Stomach (tissue), 9 donors: ENCODE measurements around the gene KMT5B. TPM values are rescaled to one million over a fixed set of nuclear protein-coding genes. Genes with fewer than 3 reads are reported as not detected.

Source experiments
- DNase-seq, 2 donors: peaks; one replicate each; pipeline versions ENCODE4 v3.0.0 to v3.0.0-alpha.2; 2013 to 2019
- H3K27ac ChIP-seq, 5 donors: fragments of 200-600 bp in 4 of 5; sonication (generic) in 4 of 5; one replicate each; pipeline ENCODE4 v1.5.1; 2013 to 2019; ENCODE audit warnings: mild to moderate bottlenecking in 1 of 5, moderate library complexity in 1 of 5
- H3K27me3 ChIP-seq, 3 donors: fragments of 200-600 bp; sonication (generic); one replicate each; pipeline ENCODE4 v1.5.1; 2017 to 2019; ENCODE audit warnings: mixed run types in 1 of 3
- H3K36me3 ChIP-seq, 4 donors: fragments of 200-600 bp; sonication (generic); 1 replicate in 3 of 4; 2 replicates in 1 of 4; pipeline ENCODE4 v1.5.1; 2016 to 2019
- H3K4me1 ChIP-seq, 4 donors: fragments of 200-600 bp; sonication (generic); one replicate each; pipeline ENCODE4 v1.5.1; 2016 to 2019
- H3K4me3 ChIP-seq, 4 donors: fragments of 200-600 bp; sonication (generic) in 3 of 4; one replicate each; pipeline ENCODE4 v1.5.1; 2016 to 2019; ENCODE audit warnings: mild to moderate bottlenecking in 1 of 4
- H3K9me3 ChIP-seq, 4 donors: fragments of 200-600 bp; sonication (generic); one replicate each; pipeline ENCODE4 v1.5.1; 2016 to 2019
- CTCF ChIP-seq, 7 experiments: fragments of 450-650 bp in 4 of 7; fragments of 200-600 bp in 3 of 7; sonication (generic) in 3 of 7; IDR thresholded peaks; one replicate each; pipeline ENCODE4 v1.5.1; 2016 to 2019; ENCODE audit warnings: antibody characterized with exemption in 7 of 7, control low read depth in 2 of 7, mild to moderate bottlenecking in 1 of 7
- EP300 ChIP-seq: sonication (generic); formaldehyde crosslinking; IDR thresholded peaks from one replicate; pipeline ENCODE4 v1.6.1; 2017; ENCODE audit warnings: antibody characterized with exemption
- POLR2A ChIP-seq, 4 donors: fragments of 450-650 bp; IDR thresholded peaks; one replicate each; pipeline ENCODE4 v1.6.1; 2016; ENCODE audit warnings: antibody characterized with exemption in 4 of 4, control low read depth in 2 of 4, mild to moderate bottlenecking in 1 of 4, moderate library complexity in 1 of 4
- POLR2AphosphoS5 ChIP-seq, 3 donors: sonication (generic); formaldehyde crosslinking; IDR thresholded peaks; one replicate each; pipeline ENCODE4 v1.6.1; 2016; ENCODE audit warnings: antibody characterized with exemption in 3 of 3
- WGBS, 5 donors: extraction: QIAGEN DNeasy Blood & Tissue Kit in 3 of 5; methylation state at CpG; one replicate each; pipeline versions ENCODE4 v1.1.5 to v1.1.7; 2013 to 2018; 5-methylcytosine and 5-hydroxymethylcytosine counted together
- intact Hi-C: fragments of 100-400 bp; cut with DNase I; formaldehyde crosslinking; loops from one replicate; pipeline ENCODE4 v1.15.1; 2023; ENCODE audit warnings: low total_unique reads
- polyA plus RNA-seq, 3 donors: library from polyadenylated mRNA; stranded (reverse); fragments of 200-250 nt; gene quantifications; one replicate each; pipeline ENCODE4 v1.2.3, GENCODE V29; 2013
- total RNA-seq, 5 donors: library from RNA; depleted of rRNA; stranded (reverse); fragments of >200 nt; gene quantifications; one replicate each; pipeline versions ENCODE4 v1.1.0 to v1.2.3, GENCODE V29; 2014 to 2016
- donor health status: healthy with polysubstance abuse.
- donor health status: Bipolar disorder and iron deficiency.
- donor health status: healthy.

KMT5B gene
- total and polyA plus RNA-seq, 8 donors, result 14.3 to 52.7 (median 25.1) TPM

- H3K27ac ChIP-seq, result peak overlapping the region; percentile 48 to 76 (median 65)
- WGBS, 5 donors, result 73 to 80% (median 75%) methylated on average over 5 to 6 of the region's 6 CpGs
- DNase-seq, result no peak
Observed at GRCh38 chr11:68215524-68216170, 2.6 kb upstream of the KMT5B start.

GRCh38 chr11:68215087-68215445, 2.0 kb upstream of the KMT5B start:
- H3K36me3 ChIP-seq, result no peaks in the 10 kb centered on the region
- WGBS, 5 donors, result 66 to 75% (median 72%) methylated on average over 14 to 15 of the region's 15 CpGs
- peak overlapping the region in 1 of 4 donors; percentile 90 for H3K4me3 ChIP-seq
- TF ChIP-seq EP300, result no peak
- TF ChIP-seq CTCF (IDR thresholded peaks at IDR 0.05), result no peak
- no peak for TF ChIP-seq POLR2AphosphoS5 (IDR thresholded peaks at IDR 0.05)
- H3K4me1 ChIP-seq, result peaks cover 39 to 47% (median 44%) of the 10 kb centered on the region in 4 donors
- peak in 1 of 2 donors; percentile 26 for DNase-seq
- intact Hi-C loops, result no loop called here
- no peaks in the 10 kb centered on the region for H3K27me3 ChIP-seq
- peak overlapping the region in 3 of 5 donors; percentile 52 to 100 (median 76) for H3K27ac ChIP-seq
- no peaks in the 10 kb centered on the region for H3K9me3 ChIP-seq

More at GRCh38 chr11:68215524-68216170, 2.6 kb upstream of the KMT5B start:
- intact Hi-C loops, result no loop called here
- H3K4me1 ChIP-seq, result peaks cover 33 to 43% (median 38%) of the 10 kb centered on the region in 4 donors
- TF ChIP-seq POLR2A (IDR thresholded peaks at IDR 0.05) (no peak), POLR2AphosphoS5 (IDR thresholded peaks at IDR 0.05) (no peak), EP300 (no peak)
- no peaks in the 10 kb centered on the region for H3K9me3 ChIP-seq
- H3K4me3 ChIP-seq, result no peak overlapping the region
- no peaks in the 10 kb centered on the region for H3K36me3 ChIP-seq
- no peaks in the 10 kb centered on the region for H3K27me3 ChIP-seq

- Histone ChIP-seq H3K4me1 (peaks cover 45 to 53% (median 50%) of the 10 kb centered on the region in 4 donors), H3K27me3 (no peaks in the 10 kb centered on the region), H3K27ac (peak overlapping the region; percentile 91 to 100 (median 99)), H3K4me3 (peak overlapping the region; percentile 83 to 90 (median 90)), H3K36me3 (no peaks in the 10 kb centered on the region), H3K9me3 (no peaks in the 10 kb centered on the region)
- TF ChIP-seq EP300, result no peak
- TF ChIP-seq POLR2A (IDR thresholded peaks at IDR 0.05), result no peak
- no peak for TF ChIP-seq POLR2AphosphoS5 (IDR thresholded peaks at IDR 0.05)
- no peak for TF ChIP-seq CTCF (IDR thresholded peaks at IDR 0.05)
- WGBS, 5 donors, result 18 to 46% (median 20%) methylated on average over 20 to 58 of the region's 58 CpGs
- intact Hi-C loops, result no loop called here
- peak in 1 of 2 donors; percentile 22 for DNase-seq
Observed at GRCh38 chr11:68214173-68215086, 1.3 kb upstream of the KMT5B start.

- peak; percentile 90 to 97 for DNase-seq
- intact Hi-C loops, result no loop called here
- 0 to 1% (median 1%) methylated on average over 30 to 90 of the region's 90 CpGs; no CpG with 5 or more reads in 1 of the 5 donors for WGBS, 5 donors
Observed at GRCh38 chr11:68213555-68214172, 568 bp upstream of the KMT5B start.

More at GRCh38 chr11:68213555-68214172, 568 bp upstream of the KMT5B start:
- H3K4me1 ChIP-seq, result peaks cover 53 to 60% (median 58%) of the 10 kb centered on the region in 4 donors
- H3K27ac ChIP-seq, result peak overlapping the region; percentile 91 to 100 (median 99)
- no peak for TF ChIP-seq EP300
- TF ChIP-seq POLR2AphosphoS5 (IDR thresholded peaks at IDR 0.05), result peak in 2 of 3 donors; percentile 75 to 81
- peak in 1 of 7 experiments; percentile 17 for TF ChIP-seq CTCF (IDR thresholded peaks at IDR 0.05)
- TF ChIP-seq POLR2A (IDR thresholded peaks at IDR 0.05), result peak in 2 of 4 donors; percentile 38 to 62
- H3K27me3 ChIP-seq, result no peaks in the 10 kb centered on the region
- H3K9me3 ChIP-seq, result no peaks in the 10 kb centered on the region
- H3K36me3 ChIP-seq, result no peaks in the 10 kb centered on the region
- H3K4me3 ChIP-seq, result peak overlapping the region; percentile 83 to 90 (median 90)
